Measurements from ENCODE around the gene NAV1. TPM values are rescaled to one million over a fixed set of nuclear protein-coding genes. Genes with fewer than 3 reads are reported as not detected.
"Not testable (repeated sequence)": the region's sequence is repeated elsewhere in the genome, so short reads cannot be mapped to it uniquely, and the experiment has no call there.

NAV1 gene
- total and polyA plus RNA-seq, 2 of the 8 experiments (the other 6 are each of a cell fraction or from before 2014, with no cell fraction given) = 9.9 to 42.7 TPM

GRCh38 chr1:201549522-201549921 is 10.6 kb downstream of the NAV1 start:
- ChIA-PET POLR2A (ENCODE audit: partially characterized antibody) (interaction anchor here (0.6 kb wide), 1 partner anchor 267 kb away, joined by 3 read pairs; no protein-coding TSS in a partner anchor), CTCF (ENCODE audit: partially characterized antibody) (interaction anchor here (0.6 to 43.8 kb wide), 8 partner anchors 16 to 278 kb away, joined by 3 to 929 read pairs (median 4); partner anchors contain the start of gene CSRP1)
- not testable (repeated sequence) for H3K79me2 ChIP-seq (ENCODE audit: control insufficient read depth in 1 of 2, insufficient read depth in 2 of 2, low read length in 2 of 2); H3K27ac ChIP-seq (ENCODE audit: low read depth, low read length); H4K5ac ChIP-seq (ENCODE audit: insufficient read length, low read depth, low read length); H2AK5ac ChIP-seq (ENCODE audit: low read depth, low read length); H3K4me3 ChIP-seq (ENCODE audit: extremely low read depth in 1 of 4, insufficient read depth in 2 of 4, low read depth in 3 of 4, low read length in 4 of 4); H3K56ac ChIP-seq (replicated peaks; ENCODE audit: insufficient read length, low read depth, low read length); H2BK15ac ChIP-seq (ENCODE audit: low read length); H4K20me1 ChIP-seq (replicated peaks in 1 of 2; ENCODE audit: control insufficient read depth in 1 of 2, insufficient read depth in 2 of 2, low read length in 2 of 2); H3K23ac ChIP-seq (ENCODE audit: insufficient read length); H3K4me2 ChIP-seq (ENCODE audit: insufficient read depth in 1 of 2, low read depth in 2 of 2, low read length in 2 of 2); H3K79me1 ChIP-seq (ENCODE audit: low read depth, low read length); H3K4ac ChIP-seq (replicated peaks; ENCODE audit: insufficient read length, low read depth, low read length); H2AFZ ChIP-seq (ENCODE audit: low read length); H4K8ac ChIP-seq (ENCODE audit: extremely low read depth, insufficient read depth, low read length); H2BK120ac ChIP-seq (replicated peaks; ENCODE audit: low read depth, low read length); H2BK5ac ChIP-seq (ENCODE audit: low read depth, low read length); H3K4me1 ChIP-seq (replicated peaks in 1 of 4; ENCODE audit: control insufficient read depth in 3 of 4, insufficient read depth in 4 of 4, low read length in 3 of 4); H2BK12ac ChIP-seq (ENCODE audit: low read depth, low read length); H3K9ac ChIP-seq (replicated peaks in 1 of 4; ENCODE audit: extremely low read depth in 1 of 4, low read depth in 3 of 4, low read length in 3 of 4); FAIRE-seq; DNase-seq (ENCODE audit: low read depth in 1 of 2, low spot score in 2 of 2); H3K14ac ChIP-seq (ENCODE audit: insufficient read length); H3K23me2 ChIP-seq (ENCODE audit: low read depth, low read length); H3K27me3 ChIP-seq (replicated peaks in 1 of 4; ENCODE audit: control insufficient read depth in 3 of 4, extremely low read depth in 1 of 4, insufficient read depth in 3 of 4, low read length in 3 of 4); H3K18ac ChIP-seq (ENCODE audit: extremely low read depth, low read length); H3K36me3 ChIP-seq (ENCODE audit: control insufficient read depth in 2 of 4, insufficient read depth in 4 of 4, low read length in 3 of 4); H3K9me3 ChIP-seq (ENCODE audit: insufficient read depth in 2 of 2, low read depth in 1 of 2, low read length in 1 of 2); H4K91ac ChIP-seq (replicated peaks; ENCODE audit: insufficient read length, low read length); H2BK20ac ChIP-seq (ENCODE audit: low read length)
- WGBS, 2 experiments (ENCODE audit: extremely low coverage in 1 of 2, insufficient coverage in 1 of 2, insufficient read length in 1 of 2, insufficient replicate concordance in 2 of 2, low coverage in 1 of 2, low lambda C conversion rate in 2 of 2, missing lambda C conversion rate in 1 of 2) = 94% methylated on average over 5 of the region's 5 CpGs; no CpG with 5 or more reads in 1 of the 2 experiments

Measured in H1 (cell line).